G401.6 (cell line): ENCODE measurements around the gene ADISSP.

Experiments
- FAIRE-seq: peaks from 2 replicates; lab custom pipeline; 2012; peaks lifted over from hg19 to GRCh38; lab: Jason Lieb, UNC

Gene ADISSP

GRCh38 chr20:3778976-3779375, 11.4 kb upstream of the ADISSP start:
- no peak for FAIRE-seq

DNA sequence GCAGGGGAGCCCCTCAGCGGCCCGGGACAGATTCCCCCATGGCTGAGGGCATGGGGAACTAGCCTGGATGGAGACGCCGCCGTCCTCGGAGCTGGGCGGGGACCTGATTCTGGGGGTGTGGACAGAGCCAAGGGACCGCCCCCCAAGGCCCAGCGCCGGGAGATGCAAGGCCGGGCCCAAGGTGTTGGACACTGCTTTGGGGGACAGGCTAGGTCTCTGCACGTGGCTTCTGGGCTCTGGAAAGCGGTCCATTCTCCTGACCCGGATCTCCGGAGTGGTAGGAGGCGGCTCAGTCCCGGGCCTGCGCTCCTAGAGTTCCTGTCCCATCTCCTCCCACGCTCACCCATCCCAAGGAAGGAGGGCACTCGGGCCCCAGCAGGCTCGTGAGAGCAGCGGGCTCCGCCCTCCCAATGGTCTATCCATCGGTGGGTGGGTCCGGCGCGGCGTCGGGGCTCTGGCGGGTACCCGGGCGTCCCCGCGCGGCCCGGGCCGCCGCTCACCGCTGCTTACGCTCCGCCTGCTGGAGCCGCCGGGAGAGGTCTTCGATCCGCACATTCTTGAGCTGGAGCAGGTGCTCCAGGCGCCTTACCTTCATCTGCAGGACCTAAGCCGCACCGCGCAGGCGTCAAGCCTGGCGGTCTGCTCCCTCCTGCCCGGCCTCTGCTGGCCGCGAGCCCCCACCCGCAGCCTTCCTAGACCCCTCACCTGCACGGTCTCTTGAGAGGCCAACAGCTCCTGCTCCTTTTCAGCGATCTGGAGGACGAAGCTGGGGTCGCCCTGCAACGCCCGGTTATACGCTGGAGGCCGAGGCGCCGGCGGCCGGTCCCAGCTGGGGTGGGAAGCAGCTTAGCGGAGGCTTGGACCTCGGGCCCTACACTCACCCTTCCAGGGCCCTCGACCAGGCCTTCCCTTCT, 10.4 kb upstream of the ADISSP start:
- FAIRE-seq = no peak

DNA sequence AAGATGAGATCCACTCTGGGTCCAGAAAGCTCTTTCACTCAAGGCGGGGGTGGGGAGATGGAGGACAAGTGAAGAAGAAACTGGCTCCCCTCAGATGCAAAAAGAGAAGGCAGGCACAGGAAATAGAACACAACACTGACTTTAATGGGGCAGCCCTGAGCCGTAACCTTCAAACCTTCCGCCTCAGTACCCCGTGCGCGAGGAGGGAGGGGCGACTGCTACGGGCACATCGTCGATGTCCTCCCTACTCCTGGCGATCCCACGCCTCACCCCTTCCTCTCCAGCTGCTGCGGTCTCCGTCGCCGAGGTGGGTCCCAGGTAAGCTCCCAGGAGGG, 9.8 kb upstream of the ADISSP start:
- FAIRE-seq = no peak

GRCh38 chr20:3775457-3776108, 8.0 kb upstream of the ADISSP start:
- FAIRE-seq = no peak

DNA sequence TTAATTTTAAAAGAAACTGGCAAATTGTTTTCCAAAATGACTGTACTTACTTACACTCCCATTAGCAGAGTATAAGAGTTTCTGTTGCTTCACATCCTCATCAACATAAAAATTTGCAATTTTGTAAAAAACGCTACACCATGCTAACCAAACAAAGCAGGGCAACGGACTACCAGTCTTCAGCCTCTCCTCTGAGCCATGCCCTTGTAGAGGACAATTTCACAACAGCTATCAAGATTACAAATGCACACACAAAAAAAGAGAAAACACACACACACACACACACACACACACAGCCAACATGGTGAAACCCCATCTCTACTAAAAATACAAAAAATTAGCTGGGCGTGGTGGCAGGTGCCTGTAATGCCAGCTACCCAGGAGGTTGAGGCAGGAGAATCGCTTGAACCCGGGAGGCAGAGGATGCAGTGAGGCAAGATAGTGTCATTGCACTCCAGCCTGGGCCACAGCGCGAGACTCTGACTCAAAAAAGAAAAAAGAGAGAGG, 4.1 kb upstream of the ADISSP start:
- no peak for FAIRE-seq

GRCh38 chr20:3768342-3769130, 983 bp upstream of the ADISSP start:
- peak; percentile 34 for FAIRE-seq

- FAIRE-seq = no peak
Measured at GRCh38 chr20:3767110-3767426, 485 bp downstream of the ADISSP start.

DNA sequence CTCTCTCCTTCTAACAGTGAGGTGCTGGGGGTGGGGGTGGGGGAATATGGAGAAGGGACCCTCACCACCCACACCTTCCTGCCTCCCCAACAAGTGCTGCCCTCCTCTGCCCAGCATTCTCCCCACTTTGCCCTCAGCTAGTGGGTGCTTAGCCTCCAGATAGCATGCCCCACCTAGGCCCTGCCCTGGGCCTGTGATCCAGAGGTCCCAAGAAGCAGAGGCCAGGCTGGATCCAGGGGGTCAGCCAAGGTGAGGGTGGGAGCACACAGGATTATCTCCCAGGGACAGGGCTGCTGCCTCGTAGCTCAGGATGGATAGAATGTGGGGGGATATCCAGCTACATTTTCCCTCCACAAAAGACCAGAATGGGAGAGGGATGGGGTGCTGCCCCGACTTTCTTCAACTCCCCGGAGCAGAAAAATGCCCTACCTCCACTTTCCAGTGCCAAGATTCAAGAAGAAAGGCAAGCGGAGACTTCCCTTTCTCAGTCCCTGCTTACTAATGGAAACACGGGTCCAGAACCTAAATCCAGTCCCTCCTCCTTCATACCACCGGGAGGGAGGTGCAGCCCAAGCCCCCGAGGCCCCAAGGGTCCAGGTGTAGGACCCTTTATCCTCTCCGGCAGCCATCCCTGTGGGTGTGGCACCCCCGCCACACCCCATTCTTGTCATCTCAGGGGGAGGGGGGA, 987 bp downstream of the ADISSP start:
- no peak for FAIRE-seq

- no peak for FAIRE-seq
Measured at GRCh38 chr20:3765171-3765882, 2.2 kb downstream of the ADISSP start.

DNA sequence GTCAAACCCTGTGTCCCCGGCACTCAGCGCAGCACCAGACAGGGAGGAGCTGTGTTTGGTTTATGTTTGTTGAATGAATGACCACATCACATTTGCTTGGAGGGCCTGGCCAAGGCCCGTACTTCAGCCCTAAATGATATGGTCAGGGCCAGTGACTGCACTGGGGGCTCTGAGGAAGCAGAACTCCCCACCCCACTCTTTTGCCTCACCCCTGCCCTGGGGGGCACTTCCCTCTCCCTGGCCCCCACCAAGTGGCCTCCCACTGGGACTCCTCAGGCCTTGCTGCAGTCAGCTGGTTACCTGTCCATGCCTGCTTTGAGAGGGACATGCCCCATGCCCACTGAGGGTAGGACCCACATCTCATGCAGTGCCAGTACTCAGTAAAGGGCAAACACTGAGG, 2.9 kb downstream of the ADISSP start:
- FAIRE-seq = no peak

GRCh38 chr20:3763671-3764601, 3.6 kb downstream of the ADISSP start:
- FAIRE-seq = no peak

DNA sequence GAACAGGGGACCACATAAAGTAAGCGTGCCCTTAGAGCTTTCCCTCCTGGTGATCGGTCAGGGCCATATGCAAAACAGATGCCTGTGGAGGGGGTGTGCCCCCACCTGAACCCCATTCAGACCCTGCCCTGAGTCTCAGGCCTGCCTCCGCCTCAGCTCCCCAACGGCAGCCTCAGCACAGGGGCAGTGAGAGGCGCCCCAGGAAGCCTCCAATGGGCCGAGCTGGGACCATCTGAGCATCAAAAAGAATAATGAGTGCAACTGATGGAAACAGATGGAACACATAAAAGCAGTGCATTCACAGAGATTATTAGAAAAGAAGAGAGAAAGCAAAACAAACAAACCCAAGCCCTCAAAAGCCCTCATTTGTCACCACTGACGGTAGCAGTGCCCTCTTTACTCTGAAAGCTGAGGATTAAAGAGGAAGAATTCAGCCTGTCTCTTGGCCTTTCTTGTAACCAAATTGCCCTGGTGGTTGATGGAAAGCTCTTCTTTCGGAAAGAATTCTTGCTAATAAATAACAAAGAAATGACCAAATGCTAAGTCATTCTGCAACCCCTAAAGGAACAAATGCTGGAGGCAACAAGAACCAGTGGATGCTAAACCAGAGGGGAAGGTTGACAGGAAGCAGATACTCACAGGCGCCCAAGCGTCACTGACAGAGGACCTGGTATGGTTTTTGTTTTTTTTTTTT, 6.8 kb downstream of the ADISSP start:
- no peak for FAIRE-seq

GRCh38 chr20:3759884-3760283, 7.7 kb downstream of the ADISSP start:
- no peak for FAIRE-seq

DNA sequence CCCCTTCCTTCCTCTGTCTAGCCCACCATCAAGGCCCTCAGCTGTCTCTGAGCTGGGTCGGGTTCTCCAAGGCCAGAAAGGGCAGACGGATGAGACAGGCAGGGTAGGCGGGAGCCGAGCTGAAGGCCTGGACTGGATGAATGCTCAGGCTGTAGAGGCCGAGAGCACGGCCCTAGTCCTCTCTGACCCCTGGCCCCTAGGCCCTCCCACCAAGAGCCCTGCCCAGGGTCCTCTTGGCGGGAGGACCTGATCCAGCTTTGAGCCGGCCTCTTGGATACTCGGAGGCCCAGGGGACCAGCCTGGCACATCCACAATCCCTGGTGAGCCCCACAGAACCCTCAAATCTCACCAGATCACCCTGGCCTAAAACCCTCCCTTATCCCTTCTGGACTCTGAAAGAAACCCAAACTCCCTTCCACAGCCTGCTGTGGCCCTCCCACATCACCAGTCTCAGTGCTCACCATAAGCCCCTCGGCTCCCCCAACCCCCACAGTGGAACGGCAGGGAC, 8.2 kb downstream of the ADISSP start:
- FAIRE-seq = no peak

GRCh38 chr20:3758566-3758965, 9.0 kb downstream of the ADISSP start:
- FAIRE-seq = no peak

GRCh38 chr20:3757268-3757667, 10.3 kb downstream of the ADISSP start:
- no peak for FAIRE-seq

GRCh38 chr20:3755814-3756480, 11.6 kb downstream of the ADISSP start:
- FAIRE-seq = no peak

- no peak for FAIRE-seq
Measured at GRCh38 chr20:3755269-3755668, 12.3 kb downstream of the ADISSP start.

- no peak for FAIRE-seq
Measured at GRCh38 chr20:3754276-3754630, 13.3 kb downstream of the ADISSP start.
